Endometrium (tissue), 2 donors: ENCODE data around the gene MPL.

ENCODE experiments used
- FAIRE-seq: peaks from 2 replicates; lab custom pipeline; 2012; peaks lifted over from hg19 to GRCh38; lab: Jason Lieb, UNC
- donor health status: control.
- donor health status: control.

MPL gene

DNA sequence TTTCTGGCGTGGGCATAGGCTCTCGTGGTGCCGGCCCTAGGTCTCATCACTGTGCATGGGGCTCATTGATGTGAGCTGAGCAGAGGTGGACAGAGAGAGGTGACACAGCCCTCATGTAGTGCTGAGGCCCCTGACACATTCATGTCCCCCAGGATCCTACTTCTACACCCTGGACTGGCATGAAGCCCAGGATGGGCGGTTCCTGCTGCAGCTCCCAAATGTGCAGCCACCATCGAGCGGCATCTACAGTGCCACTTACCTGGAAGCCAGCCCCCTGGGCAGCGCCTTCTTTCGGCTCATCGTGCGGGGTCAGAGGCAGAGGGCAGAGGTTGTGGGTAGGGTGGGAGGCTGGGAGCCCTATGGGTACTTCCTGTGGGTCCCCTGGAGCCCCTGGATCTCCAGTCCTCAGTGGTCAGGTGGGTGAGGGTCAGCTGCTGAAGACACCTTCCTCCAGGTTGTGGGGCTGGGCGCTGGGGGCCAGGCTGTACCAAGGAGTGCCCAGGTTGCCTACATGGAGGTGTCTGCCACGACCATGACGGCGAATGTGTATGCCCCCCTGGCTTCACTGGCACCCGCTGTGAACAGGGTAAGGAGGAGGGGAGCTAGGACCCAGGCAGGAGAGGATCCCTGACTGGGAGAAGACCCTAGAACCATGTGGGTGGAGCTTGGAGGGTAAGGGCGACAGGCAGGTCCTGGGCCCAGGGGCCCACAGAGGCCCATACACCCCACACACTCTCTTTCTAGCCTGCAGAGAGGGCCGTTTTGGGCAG is 30.7 kb upstream of the MPL start:
- no peak for FAIRE-seq

- FAIRE-seq = no peak
These were observed 30.0 kb upstream of the MPL start for GRCh38 chr1:43307458-43308158.

DNA sequence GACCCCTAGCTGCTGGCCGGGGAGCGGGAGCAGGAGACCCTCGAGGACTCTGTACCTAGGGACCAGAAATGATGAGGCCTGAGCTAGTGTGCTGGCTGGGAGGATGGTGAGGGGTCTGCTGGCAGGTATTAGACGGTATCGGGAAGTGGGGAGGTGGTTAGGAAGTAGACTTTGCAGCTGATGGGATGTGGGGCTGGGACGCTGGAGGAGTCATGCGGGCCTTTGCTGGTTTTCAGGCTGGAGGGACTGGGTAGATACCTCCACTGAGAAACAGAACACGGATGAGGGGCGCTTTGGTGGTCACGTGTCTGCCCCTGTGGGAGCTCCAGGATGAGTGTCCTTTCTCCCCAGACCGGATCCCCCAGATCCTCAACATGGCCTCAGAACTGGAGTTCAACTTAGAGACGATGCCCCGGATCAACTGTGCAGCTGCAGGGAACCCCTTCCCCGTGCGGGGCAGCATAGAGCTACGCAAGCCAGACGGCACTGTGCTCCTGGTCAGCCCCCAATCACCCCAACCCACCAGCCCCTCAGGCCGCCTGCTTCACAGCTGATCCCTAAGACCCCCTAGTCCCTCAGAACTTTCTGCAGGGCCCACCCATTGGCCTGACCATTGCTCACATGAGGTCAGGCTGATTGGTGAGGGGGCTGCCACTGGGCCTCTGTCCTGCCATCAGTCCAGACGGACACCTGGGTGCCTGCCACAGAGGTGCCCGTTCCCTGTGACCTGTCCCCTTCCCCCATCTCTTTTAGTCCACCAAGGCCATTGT is 28.8 kb upstream of the MPL start:
- FAIRE-seq = no peak

GRCh38 chr1:43309405-43310025 is 28.1 kb upstream of the MPL start:
- FAIRE-seq = no peak

DNA sequence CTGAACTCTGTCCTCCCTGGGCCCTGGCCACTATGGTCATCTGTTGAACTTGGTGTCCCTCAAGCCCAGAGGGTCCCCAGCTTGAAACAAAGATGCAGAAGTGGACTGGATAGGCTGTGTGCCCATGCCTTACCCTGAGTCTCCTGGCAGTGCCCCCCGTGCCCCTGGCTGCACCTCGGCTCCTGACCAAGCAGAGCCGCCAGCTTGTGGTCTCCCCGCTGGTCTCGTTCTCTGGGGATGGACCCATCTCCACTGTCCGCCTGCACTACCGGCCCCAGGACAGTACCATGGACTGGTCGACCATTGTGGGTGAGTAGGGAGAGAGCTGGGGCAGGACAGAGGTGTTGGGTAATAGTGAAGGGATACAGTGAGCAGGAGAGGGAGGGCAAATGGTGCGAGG is 26.1 kb upstream of the MPL start:
- no peak for FAIRE-seq

- no peak for FAIRE-seq
These were observed 25.4 kb upstream of the MPL start for GRCh38 chr1:43312212-43312623.

GRCh38 chr1:43312663-43313515 is 24.7 kb upstream of the MPL start:
- FAIRE-seq = no peak

GRCh38 chr1:43313771-43314170 is 23.8 kb upstream of the MPL start:
- FAIRE-seq = no peak

DNA sequence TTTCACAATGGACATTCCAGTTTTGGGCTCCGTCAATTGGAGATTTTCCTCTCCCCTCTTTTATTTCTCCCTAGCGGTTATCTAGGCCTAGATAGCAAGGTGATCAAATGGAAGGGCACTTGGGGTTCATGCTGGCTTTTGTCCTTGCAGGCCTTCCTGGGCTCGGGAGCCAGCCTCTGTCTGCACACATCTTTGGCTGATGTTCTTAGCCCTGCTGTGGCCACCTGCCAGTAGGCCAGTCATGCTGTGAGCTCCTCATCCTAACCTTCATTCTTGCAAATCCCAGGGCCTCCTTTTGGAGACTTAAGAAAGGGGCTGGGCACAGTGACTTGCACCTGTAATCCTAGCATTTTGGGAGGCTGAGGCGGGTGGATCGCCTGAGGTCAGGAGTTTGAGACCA is 23.4 kb upstream of the MPL start:
- FAIRE-seq = no peak

DNA sequence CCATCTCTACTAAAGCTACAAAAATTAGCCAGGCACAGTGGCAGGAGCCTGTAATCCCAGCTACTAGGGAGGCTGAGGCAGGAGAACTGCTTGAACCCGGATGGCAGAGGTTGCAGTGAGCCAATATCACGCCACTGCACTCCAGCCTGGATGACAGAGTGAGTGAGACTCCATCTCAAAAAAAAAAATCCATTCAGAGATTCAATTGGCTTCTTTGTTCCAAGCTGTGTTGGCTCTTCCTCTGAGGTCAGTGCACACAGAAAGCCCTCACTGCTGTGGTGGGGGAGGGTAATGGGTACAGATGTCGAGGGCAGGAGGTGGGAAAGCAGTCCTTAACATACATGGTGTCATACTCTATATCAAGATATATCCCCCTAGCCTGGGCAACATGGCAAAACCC is 22.1 kb upstream of the MPL start:
- FAIRE-seq = no peak

- FAIRE-seq = no peak
These were observed 21.5 kb upstream of the MPL start for GRCh38 chr1:43315963-43316737.

DNA sequence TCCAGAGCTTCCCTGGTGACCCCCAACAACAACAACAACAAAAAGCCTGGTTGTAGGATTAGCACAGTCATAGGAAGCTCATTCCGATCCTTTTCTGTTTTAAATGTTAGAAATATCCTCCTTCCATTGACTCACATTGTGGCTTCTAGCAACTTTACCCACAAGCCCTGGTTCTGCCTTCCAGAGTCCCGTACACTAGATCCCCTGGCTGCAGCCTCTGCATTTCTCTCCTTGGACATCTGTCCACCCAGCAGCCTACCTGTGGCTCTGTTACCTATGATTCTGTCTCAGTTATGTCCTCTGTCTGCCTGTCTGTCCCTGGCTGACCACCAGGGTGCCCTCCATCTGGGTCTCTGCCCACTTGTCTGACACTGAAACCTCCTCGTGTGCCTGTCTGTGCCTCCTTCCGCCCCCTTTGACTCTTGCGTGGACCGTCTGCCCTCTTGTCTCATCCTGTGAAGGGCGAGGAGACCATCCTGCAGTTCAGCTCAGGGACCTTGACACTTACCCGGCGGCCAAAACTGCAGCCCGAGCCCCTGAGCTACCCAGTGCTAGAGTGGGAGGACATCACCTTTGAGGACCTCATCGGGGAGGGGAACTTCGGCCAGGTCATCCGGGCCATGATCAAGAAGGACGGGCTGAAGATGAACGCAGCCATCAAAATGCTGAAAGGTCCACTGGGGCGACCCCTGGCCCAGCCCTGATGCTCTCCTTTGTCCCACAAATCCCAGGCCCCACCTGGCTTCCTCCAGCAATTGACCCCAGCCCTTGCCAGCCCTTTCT is 20.7 kb upstream of the MPL start:
- no peak for FAIRE-seq

DNA sequence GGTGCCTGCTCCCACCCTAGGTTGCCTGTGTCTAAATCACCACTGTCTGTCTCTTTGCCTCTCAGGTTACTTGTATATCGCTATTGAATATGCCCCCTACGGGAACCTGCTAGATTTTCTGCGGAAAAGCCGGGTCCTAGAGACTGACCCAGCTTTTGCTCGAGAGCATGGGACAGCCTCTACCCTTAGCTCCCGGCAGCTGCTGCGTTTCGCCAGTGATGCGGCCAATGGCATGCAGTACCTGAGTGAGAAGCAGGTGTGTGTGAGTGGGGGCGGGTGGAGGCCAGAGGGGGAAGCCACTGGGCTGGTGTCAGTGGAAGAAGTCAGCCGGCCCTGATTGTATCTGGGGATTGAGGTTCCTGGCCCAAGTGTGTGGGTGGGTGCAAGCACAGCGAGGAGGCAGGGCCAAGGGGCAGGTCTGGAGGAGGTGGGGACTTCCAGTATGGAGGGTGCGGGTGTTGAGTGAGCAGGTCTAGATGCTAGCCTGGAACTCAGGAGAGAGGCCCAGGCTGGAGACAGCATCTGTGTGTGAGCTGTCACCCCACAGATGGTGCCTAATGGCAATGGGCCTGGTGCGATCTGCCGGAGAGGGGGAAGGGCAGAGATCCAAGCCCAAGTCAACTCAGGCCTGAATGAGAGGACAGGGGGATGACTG is 19.7 kb upstream of the MPL start:
- no peak for FAIRE-seq

- FAIRE-seq = no peak
These were observed 18.8 kb upstream of the MPL start for GRCh38 chr1:43318831-43319230.

DNA sequence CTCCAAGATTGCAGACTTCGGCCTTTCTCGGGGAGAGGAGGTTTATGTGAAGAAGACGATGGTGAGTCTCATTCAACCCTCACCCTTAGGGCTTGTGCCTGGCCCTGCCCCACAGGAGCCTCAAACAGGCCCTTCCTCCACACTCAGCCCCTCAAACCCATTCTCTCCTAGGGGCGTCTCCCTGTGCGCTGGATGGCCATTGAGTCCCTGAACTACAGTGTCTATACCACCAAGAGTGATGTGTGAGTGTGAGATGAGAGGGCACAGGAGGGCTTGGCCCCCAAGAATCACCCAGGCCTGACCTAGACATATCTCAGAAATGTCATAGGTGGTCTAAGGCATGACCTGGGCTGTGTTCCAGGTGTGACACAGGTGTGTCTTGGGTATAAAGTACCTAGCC is 18.3 kb upstream of the MPL start:
- no peak for FAIRE-seq

DNA sequence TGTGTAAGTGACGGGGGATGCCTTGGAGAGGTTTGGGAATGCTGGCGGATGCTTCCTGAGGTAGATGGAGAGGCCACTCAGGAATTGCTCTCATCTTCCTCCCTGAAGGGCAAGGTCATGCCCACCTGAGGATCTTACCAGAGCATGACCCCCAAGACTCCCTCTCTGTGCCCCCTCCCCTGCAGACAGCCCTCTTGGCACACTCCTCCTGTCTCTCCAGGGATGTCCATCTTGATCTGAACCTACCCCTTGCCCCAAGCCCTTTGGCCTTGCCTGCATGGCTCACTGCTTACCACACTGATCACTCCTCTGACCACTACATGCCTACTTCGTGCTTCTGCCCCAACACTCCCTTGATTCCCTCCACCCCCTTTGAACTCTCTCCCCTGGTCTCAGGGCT is 17.9 kb upstream of the MPL start:
- FAIRE-seq = no peak

- no peak for FAIRE-seq
These were observed 16.2 kb upstream of the MPL start for GRCh38 chr1:43321331-43321891.

- no peak for FAIRE-seq
These were observed 15.1 kb upstream of the MPL start for GRCh38 chr1:43322506-43322905.

GRCh38 chr1:43324810-43325209 is 12.8 kb upstream of the MPL start:
- no peak for FAIRE-seq
